HG02981 (cell line): Measurements from ENCODE around the gene FRMD7.
A peak's percentile ranks its signal among the peaks of the same experiment; 100 is the strongest.
"Not testable (repeated sequence)": the region's sequence is repeated elsewhere in the genome, so short reads cannot be mapped to it uniquely, and the experiment has no call there.

Experiments
- ATAC-seq: cut with Tn5 transposase; IDR thresholded peaks from one replicate; pipeline ENCODE4 v1.9.1; 2021; ENCODE audit warnings: mild to moderate bottlenecking, moderate library complexity; ENCODE audit not compliant: unreplicated experiment

The FRMD7 gene

DNA sequence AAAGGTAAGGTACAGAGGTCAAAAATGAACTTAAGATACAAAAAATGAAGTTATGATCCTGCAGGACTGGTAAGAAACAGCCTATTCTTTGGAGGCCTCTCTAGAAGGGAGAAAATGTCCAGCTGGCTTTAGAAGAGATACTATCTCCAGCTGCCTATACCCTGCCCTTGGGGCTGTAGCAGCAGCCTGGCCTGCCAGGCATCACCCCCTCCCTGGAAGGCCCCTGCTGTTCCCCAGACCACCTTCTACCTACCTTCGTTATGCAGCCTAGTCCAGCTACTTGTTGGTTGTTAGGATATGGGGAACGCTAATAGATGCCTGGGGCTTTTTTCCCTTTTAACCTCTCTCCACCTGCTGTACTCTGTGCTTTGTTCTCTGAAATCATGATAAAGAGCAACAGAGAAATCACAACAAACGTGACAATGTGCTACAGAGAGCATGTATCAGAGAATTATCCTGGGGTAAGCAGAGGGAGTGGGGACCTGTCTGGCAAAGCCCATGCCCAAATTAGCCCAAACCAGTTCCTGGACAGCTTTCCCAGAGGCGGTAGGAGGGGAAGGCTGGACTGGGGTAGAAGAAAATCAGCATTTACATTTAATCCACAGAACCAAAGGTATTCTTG lies 34.5 kb downstream of the FRMD7 start:
- no peak for ATAC-seq

DNA sequence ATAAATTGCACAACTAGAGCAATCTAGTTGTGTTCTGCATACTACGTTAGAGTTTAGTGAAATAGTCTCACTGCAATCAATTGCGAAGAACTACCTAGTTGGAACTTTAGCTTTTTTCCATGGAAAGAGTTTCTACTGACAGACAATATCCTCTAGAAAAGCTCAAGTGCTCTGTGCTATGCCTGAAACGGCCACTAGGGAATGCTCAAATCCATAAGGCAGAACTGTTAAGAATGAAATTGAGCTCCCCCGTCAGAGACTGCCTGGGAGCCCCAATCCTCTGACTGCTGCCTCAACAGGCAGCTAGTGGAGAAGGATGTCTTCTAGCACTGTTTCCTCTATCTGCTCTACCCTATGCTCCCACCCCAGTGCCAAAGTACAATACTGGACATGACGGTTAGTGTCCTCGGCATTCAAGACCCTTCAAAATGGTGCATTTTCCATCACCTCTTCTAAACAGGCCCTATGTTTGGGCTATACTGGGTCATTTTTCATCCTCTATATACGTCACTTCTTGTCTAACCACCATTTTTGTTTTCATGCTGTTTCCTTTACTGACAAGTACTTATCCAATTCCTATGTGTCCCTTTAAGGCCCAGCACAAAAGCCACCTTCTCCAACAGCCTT lies 35.3 kb downstream of the FRMD7 start:
- peak; percentile 83 for ATAC-seq

DNA sequence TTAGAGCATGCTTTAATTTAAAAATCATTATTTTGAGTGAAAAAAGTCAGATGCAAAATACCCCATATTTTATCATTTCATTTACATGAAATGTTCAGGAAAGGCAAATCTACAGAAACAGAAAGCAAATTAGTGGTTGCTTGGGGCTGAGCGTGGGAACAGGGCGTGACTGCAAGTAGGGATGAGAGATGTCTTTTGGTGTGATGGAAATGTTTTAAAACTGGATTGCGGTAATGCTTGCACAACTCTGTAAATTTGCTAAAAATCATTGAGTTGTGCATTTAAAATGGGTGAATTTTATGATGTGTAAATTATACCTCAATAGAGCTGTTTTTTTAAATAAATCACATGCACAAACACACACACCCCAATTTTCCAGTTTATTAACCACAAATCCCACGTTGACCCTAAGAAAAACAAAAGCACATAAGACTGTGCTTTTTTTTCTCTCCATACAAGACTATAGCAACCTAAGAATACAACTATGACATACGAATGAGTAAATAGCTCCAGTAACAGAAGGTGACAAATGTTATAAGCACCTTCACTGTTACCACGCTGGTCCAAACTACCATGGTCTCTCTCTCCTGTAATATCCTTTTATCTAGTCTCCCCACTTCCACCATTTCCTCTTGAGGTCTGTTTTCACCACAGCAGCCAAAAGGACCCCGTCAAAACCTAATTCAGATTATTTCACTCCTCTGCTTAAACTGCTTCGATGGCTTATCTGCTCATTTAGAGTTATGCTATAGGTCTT lies 37.2 kb downstream of the FRMD7 start:
- no peak for ATAC-seq

DNA sequence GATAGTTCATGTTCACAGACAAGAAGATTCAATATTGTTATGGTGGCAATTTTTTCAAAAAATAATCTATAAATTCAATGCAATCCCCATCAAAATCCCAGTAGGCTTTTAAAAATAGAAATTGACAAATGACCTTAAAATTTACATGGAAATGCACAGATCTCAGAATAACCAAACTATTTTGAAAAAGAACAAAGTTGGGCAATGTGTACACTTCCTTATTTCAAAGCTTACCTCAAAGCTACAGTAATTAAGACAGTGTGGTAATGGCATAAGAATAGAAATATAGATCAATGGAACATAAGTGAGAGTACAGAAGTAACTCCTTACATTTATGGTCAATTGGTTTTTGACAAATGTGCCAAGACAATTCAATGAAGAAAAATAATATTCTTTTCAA lies 39.0 kb downstream of the FRMD7 start:
- ATAC-seq = no peak

DNA sequence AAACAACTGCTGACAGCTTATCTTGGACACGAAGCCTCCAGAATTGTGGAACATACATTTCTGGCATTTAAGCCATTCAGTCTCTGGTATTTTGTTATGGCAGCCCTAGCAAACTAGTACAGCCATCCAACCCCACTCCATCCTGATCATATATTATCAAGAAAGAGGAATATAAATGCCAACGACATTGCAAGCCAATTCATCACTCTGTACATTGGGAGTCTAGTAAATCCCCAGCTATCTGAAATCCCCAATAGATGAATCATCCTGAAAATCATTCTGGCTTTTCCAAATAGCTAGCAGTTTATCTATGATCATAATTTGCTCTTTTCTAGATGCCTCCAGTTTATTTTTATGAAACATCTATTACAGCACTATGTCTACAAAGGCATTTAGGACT lies 41.1 kb downstream of the FRMD7 start:
- ATAC-seq = no peak

DNA sequence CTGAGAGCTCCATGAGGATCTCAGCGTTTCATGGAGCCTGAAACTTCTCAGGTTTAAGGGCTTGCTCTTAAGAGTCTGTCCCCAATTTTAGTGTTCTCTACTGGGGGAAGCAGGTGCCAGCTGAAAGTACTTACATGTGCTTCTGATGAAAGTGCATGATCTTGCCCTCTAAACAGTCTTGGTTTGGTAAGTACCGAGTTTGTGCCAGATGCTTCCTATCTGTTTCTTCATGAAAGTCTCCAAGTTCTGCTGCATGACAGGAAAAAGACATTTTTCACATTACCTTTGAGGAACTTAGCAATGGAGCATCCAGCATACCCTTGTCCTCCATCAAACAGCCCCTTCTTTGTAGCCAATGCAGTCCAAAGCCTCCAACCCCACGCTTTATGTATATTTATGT lies 42.0 kb downstream of the FRMD7 start:
- ATAC-seq = no peak

DNA sequence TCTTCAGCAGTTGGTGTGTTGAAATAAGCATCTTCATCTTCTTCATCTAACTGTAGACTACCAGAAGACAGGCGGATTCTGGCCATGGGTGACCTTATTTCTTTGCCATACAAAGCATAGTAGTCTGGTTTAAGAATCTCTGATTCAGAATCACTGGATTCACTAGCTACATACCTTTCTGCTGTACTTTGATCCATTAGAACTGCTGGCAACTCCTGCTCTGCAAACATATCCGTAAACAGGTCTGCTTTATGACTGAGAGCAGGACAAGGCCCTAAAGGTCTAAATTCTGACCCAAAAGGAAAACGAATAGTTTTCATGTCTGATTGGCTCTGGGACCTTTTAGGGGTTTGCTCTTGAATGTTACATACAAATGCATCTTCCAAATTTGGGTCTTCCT lies 49.9 kb downstream of the FRMD7 start:
- ATAC-seq = no peak

DNA sequence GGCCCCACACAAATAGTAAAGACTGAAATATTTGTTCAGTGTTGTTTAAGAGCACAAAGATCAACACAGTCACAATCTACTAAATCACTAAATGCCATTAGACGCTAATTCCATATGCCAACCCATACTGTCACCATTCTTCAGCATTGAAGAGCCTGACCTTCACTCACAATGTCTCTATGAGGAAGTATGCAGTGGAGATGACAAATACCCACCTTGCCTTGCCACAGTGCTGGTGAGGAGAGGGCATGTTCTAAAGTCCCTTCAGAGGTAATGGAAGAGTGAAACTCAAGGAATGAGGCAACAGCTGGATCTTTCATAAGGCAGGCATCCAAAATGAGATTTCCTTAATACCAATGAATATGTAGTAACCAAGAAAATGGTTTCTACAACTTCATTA lies 50.4 kb downstream of the FRMD7 start:
- no peak for ATAC-seq

DNA sequence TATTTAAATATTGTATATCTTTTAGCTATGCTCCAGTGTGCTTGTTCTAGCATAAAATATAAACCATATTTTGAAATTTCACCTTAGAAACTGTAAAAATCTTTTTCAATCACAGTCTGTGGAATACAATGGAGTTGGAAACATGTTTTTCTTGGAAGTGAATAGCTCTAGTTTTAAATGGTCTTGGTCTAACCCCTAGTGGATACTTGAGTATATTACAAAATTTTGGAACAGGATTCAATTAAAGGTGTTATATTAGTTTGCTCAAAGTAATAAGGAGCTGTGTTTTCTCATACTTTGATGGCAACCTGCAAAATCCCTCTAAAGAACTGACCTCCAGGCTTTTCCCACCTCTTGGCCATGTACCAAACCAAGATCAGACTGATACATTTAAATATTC lies 56.6 kb downstream of the FRMD7 start:
- no peak for ATAC-seq

DNA sequence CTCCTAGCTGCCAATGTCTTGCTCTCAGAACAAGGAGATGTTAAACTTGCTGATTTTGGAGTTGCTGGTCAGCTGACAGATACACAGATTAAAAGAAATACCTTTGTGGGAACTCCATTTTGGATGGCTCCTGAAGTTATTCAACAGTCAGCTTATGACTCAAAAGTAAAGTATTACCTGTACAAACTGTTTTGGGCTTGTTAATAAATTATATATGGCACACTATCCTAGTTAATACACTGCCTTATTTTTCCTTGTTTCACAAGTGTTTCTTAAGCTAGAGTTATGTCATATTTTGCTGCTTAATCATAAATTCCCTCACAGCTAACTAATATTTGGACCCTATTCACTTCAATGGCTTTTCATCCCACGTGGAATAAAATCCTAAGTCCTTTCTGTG lies 59.4 kb downstream of the FRMD7 start:
- no peak for ATAC-seq

DNA sequence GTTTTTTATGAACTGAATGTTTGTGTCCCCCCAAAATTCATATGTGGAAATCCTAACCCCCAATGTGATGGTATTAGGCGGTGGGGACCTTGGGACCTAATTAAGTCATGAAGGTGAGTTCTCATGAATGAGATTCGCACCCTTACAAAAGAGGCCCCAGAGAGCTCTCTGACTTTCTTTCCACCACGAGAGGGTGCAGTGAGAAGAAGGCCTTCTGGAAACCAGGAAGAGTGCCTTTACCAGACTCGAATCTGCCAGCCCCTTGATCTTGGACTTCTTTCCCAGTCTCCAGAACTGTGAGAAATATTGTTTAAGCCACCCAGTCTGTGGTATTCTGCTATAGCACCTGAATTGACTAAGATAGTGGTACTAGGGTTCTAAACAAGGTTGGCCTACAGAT lies 64.0 kb downstream of the FRMD7 start:
- no peak for ATAC-seq

DNA sequence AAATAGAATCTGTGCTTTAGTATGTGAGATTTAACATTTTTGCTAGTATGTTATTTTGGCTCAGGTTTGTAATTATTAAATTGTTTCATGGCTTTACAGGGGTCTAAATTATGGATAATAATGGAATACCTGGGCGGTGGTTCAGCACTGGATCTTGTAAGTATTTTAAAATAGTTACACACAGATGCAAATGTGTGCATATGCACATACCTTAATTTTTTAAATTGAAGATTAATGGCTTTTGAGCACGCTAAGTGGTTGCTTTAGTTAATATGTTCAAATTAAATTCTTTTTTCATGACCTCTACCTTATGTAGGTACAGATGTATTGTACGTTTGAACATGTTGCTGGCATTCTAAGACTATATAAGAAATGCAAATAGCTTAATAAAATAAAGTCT lies 64.5 kb downstream of the FRMD7 start:
- no peak for ATAC-seq

DNA sequence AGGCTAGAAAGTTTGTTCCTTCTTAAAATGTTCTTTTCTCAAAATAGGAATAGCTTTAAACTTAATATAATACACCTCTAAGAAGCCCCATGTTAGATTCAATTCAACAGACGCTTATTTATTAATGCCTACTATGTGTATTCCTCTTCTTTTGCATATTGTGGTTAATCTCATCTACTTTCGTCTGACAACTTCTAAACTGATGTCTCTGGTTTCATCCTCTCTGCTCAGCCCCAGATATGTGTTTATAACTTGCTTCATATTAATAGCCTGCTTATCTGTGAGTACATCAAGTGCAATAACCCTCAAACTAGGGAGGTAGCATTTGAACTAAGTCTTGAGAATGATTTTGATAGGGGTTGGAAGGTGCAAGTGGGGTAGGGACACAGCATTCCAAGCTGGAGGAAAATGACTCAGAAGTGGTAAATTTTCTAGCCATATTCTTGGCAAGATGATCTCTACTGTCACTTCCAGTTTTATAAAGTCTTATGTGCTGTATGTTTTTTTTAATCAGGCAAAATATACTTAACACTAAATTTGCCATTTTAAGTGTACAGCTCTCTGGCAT lies 67.8 kb downstream of the FRMD7 start:
- ATAC-seq = no peak

DNA sequence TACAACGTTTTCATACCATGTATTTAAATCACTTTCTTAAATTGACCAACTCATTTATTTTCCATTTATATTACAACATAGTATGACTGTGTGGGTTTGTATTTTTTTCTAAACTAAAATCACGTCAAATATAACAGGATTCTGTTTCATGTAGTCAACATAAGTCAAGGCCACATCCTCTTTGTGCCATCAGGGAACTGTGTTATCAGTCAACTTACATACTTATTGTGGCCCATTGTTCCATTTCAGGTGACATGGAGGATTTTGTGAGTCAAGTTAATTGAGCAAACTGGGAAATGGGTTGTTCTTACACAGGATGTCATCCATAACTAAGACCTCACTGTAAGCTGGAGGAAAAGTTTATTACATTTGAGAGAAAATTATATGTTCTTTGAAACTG lies 68.8 kb downstream of the FRMD7 start:
- ATAC-seq = no peak

DNA sequence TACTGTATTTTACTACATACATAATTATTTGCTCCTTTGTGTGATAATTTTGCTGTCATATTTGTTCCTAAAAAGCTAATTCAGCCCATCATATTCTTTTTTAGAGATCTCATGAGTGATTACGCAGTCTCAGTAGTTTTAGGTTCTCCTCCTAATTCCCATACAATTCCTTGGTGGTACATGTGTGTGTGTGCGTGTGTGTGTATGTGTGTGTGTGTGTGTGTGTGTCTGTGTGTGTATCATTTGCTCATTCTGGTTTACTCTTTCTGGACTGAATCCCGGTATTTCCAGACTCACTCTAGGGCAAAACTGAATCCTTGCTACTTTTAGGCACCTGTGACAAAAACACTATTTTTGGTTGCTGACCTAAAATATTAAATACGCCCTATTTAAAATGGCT lies 69.8 kb downstream of the FRMD7 start:
- ATAC-seq = no peak

DNA sequence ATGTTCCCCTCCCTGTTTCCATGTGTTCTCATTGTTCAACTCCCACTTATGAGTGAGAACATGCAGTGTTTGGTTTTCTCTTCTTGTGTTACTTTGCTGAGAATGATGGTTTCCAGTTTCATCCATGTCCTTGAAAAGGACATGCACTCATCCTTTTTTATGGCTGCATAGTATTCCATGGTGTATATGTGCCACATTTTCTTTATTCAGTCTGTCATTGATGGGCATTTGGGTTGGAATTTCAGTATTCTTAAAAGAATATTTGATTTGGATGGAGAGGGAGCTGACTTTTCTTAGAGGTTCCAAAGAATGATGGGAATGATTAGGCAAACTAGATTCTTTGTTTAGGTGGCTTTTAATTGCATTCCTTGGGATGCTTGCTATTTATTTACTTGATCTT lies 76.0 kb downstream of the FRMD7 start:
- not testable (repeated sequence) for ATAC-seq

DNA sequence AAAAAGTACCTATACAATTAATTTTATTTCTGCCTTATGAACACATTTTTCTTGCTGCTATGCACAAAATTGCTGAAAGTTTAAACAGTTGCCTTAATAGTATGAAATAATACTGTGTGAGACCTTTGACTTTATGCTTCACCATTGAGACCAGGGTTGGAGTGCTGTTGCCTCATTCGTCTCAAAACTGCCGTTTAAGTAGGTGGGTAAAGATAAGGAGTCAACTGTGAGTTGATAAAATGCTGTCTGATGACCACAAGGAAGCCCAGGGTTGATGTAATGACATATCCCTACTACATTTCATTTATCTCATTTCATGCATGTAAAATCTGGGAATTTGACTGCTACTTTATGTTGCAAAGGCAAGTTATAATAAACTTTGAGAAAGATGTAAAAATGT lies 81.3 kb downstream of the FRMD7 start:
- ATAC-seq = no peak

DNA sequence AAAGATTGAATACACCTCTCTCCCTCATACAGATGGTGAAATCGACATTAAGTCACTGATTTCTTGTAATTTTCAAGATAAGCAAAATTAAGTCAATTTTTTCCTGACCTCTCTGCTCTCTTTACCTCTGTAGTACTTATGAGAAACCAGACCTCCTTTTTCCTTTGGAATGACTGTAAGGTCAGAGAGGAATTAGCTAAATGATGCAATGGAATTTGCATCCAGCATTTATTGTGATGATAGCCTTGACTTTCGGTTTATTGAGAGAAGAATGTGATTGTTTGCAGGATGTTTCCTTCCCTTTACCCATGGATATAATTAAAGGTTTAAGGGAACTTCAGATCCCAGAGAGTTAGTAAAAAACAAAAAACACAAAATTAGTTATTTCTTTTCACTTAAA lies 82.4 kb downstream of the FRMD7 start:
- ATAC-seq = no peak

DNA sequence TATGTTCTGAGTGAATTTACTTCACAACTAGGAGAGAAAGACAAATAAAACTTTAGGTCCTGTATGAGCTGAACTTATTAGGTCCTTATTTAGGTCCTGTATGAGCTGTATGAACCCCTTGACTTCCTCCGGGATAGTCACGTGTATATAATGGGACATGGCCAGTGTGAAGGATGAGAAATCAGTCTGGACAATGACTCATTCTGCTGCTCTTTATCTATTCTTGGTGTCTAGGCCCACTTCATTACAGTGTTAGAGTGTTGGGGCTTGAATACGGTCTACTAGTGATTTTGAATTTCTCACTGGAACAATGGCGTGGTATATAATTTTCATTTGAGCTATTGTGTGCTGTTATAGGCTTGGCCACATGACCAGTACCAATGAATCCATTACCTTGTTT lies 82.9 kb downstream of the FRMD7 start:
- ATAC-seq = no peak

DNA sequence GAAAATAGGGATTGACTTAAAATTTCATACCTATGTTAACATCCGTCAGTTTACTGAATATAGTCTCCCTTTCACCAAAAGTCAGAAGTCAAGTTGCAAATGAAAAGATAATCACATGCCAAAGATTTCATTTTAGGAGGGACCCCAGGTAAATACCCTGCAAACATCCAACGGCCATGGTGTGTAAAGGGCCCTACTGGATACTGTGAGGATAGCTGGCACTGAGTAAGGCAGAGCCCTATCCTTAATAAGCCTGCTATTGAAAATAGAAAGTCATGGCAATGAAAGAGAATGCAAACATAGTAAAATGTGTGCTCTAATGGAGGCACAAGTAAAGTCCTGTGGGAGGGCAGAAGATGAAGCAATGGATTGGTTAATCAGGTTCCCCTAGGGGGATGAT lies 83.8 kb downstream of the FRMD7 start:
- no peak for ATAC-seq

DNA sequence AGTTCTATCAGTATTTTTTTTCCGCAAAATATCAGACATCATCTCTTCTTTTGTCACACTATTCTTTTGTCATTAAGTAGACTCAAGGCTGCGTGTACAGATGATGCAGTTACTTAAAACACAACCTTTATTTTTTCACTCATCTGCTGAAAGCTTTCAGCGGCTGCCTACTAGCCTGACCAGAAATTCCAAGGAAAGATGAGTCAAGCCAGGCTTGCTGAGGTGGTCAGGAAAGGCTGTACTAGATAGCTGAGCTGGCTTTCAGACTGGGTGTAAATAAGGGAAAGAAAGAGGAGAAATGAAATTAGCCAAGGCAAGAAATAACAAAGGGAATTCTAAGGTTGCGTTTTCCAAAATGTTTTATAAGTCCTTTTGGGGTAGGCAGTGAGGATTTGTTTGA lies 86.8 kb downstream of the FRMD7 start:
- no peak for ATAC-seq

DNA sequence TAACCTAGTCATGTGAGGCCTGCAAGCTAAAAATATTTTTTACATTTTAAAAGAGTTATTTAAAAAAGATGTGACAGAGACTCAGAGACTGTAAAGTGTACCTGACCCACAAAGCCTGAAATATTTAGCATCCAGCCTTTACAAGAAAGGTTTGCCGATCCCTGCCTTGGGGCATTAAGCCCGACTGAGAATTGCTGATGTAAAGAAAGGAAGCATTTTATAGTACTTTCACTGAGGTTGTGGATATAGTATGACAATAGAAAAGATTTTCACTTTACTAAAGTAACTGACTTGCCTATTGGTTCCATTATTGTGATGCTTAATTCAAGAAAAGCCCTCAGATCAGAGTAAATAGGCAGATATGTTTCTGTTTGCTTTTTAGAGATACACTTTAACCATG lies 87.8 kb downstream of the FRMD7 start:
- ATAC-seq = no peak
